ENCODE data around the gene SCN1B. TPM values are rescaled to one million over a fixed set of nuclear protein-coding genes. Genes with fewer than 3 reads are reported as not detected.

The SCN1B gene
- total and polyA plus RNA-seq, 10 of the 15 experiments (the other 5 are each of a cell fraction or from before 2014, with no cell fraction given), result 0.04 to 0.54 (median 0.11) TPM; not detected in 3

- SMC1A ChIA-PET (ENCODE audit: uncharacterized antibody, unreplicated experiment), result no interaction called here
- POLR2A ChIA-PET, result interaction anchor here (0.5 to 0.6 kb wide), 2 partner anchors 17 to 184 kb away, joined by 4 to 5 read pairs; no protein-coding TSS in a partner anchor
- H3K9me3 ChIP-seq (replicated peaks; ENCODE audit: control insufficient read depth, insufficient read depth, low read length), result no peaks in the 10 kb centered on the region
- H3K4me3 ChIP-seq, result no peak overlapping the region
- CTCF ChIA-PET, result interaction anchor here (0.7 kb wide), 1 partner anchor 11 kb away, joined by 3 read pairs; no protein-coding TSS in a partner anchor
- no peak for ATAC-seq
- intact Hi-C loops (cut with micrococcal nuclease; ENCODE audit: unreplicated experiment) (no loop called here), in situ Hi-C loops (cut with MboI) (no loop called here)
- H2AFZ ChIP-seq (ENCODE audit: control insufficient read depth, low read depth, low read length), result no peak overlapping the region
- RAD21 ChIA-PET (ENCODE audit: unreplicated experiment), result no interaction called here
- H3K27ac ChIP-seq (ENCODE audit: control insufficient read depth, insufficient read depth), result no peak overlapping the region
- no peak for FAIRE-seq
- BruUV-seq (replicated peaks), result no TSS peak
- no peaks in the 10 kb centered on the region for H3K79me2 ChIP-seq (ENCODE audit: control insufficient read depth, insufficient read depth, low read length)
- no peak overlapping the region for H3K9ac ChIP-seq (ENCODE audit: control insufficient read depth, insufficient read depth, low read length)
- DNase-seq (ENCODE audit: low read depth, low spot score), result no peak
- 37% methylated on average over 17 of the region's 17 CpGs for WGBS (ENCODE audit: insufficient coverage, insufficient replicate concordance, low lambda C conversion rate, missing lambda C conversion rate)
- H3K36me3 ChIP-seq (ENCODE audit: control insufficient read depth in 2 of 2, insufficient read depth in 2 of 2, low read length in 1 of 2), result no peaks in the 10 kb centered on the region
- peaks cover 9% of the 10 kb centered on the region for H3K4me1 ChIP-seq (ENCODE audit: control insufficient read depth, insufficient read depth, low read length)
- peaks cover 2 to 8% of the 10 kb centered on the region in 2 experiments; a peak in 2 of 4 replicates for H3K27me3 ChIP-seq (replicated peaks in 1 of 2; ENCODE audit: control insufficient read depth in 2 of 2, insufficient read depth in 2 of 2, low read length in 1 of 2)
- H3K4me2 ChIP-seq (ENCODE audit: control insufficient read depth, insufficient read depth), result no peak overlapping the region
- no peaks in the 10 kb centered on the region for H4K20me1 ChIP-seq (ENCODE audit: control insufficient read depth, insufficient read depth)
- no peak for TF ChIP-seq IRF5 (IDR thresholded peaks at IDR 0.05; ENCODE audit: borderline replicate concordance)
- no peak for TF ChIP-seq SIN3A (IDR thresholded peaks at IDR 0.05; ENCODE audit: low read depth, low read length)
- no peak for TF ChIP-seq PKNOX1 (IDR thresholded peaks at IDR 0.05)
- TF ChIP-seq FOXM1 (IDR thresholded peaks at IDR 0.05; ENCODE audit: low read depth, low read length), result no peak
- no peak for TF ChIP-seq NFXL1 (IDR thresholded peaks at IDR 0.05; ENCODE audit: borderline replicate concordance)
- no peak for TF ChIP-seq POLR2A (IDR thresholded peaks at IDR 0.05; ENCODE audit: low read depth, low read length)
- TF ChIP-seq, protein P1, sequence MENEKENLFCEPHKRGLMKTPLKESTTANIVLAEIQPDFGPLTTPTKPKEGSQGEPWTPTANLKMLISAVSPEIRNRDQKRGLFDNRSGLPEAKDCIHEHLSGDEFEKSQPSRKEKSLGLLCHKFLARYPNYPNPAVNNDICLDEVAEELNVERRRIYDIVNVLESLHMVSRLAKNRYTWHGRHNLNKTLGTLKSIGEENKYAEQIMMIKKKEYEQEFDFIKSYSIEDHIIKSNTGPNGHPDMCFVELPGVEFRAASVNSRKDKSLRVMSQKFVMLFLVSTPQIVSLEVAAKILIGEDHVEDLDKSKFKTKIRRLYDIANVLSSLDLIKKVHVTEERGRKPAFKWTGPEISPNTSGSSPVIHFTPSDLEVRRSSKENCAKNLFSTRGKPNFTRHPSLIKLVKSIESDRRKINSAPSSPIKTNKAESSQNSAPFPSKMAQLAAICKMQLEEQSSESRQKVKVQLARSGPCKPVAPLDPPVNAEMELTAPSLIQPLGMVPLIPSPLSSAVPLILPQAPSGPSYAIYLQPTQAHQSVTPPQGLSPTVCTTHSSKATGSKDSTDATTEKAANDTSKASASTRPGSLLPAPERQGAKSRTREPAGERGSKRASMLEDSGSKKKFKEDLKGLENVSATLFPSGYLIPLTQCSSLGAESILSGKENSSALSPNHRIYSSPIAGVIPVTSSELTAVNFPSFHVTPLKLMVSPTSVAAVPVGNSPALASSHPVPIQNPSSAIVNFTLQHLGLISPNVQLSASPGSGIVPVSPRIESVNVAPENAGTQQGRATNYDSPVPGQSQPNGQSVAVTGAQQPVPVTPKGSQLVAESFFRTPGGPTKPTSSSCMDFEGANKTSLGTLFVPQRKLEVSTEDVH (IDR thresholded peaks at IDR 0.05; ENCODE audit: low read depth, partially characterized antibody), result no peak
- TF ChIP-seq SUZ12 (IDR thresholded peaks at IDR 0.05; ENCODE audit: unreplicated experiment), result no peak
- no peak for TF ChIP-seq RAD51 (IDR thresholded peaks at IDR 0.05)
- no peak for TF ChIP-seq ZZZ3 (IDR thresholded peaks at IDR 0.05; ENCODE audit: control insufficient read depth, insufficient read length, low read depth)
- no peak for TF ChIP-seq SRF (IDR thresholded peaks at IDR 0.05; ENCODE audit: low read depth in 2 of 2, low read length in 2 of 2)
- no peak for TF ChIP-seq TCF3 (IDR thresholded peaks at IDR 0.05; ENCODE audit: borderline replicate concordance, insufficient read depth, low read depth, low read length)
- TF ChIP-seq ZNF24 (IDR thresholded peaks at IDR 0.05), result no peak
- TF ChIP-seq, protein P2, sequence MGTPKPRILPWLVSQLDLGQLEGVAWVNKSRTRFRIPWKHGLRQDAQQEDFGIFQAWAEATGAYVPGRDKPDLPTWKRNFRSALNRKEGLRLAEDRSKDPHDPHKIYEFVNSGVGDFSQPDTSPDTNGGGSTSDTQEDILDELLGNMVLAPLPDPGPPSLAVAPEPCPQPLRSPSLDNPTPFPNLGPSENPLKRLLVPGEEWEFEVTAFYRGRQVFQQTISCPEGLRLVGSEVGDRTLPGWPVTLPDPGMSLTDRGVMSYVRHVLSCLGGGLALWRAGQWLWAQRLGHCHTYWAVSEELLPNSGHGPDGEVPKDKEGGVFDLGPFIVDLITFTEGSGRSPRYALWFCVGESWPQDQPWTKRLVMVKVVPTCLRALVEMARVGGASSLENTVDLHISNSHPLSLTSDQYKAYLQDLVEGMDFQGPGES (IDR thresholded peaks at IDR 0.05), result no peak
- TF ChIP-seq, protein P3, sequence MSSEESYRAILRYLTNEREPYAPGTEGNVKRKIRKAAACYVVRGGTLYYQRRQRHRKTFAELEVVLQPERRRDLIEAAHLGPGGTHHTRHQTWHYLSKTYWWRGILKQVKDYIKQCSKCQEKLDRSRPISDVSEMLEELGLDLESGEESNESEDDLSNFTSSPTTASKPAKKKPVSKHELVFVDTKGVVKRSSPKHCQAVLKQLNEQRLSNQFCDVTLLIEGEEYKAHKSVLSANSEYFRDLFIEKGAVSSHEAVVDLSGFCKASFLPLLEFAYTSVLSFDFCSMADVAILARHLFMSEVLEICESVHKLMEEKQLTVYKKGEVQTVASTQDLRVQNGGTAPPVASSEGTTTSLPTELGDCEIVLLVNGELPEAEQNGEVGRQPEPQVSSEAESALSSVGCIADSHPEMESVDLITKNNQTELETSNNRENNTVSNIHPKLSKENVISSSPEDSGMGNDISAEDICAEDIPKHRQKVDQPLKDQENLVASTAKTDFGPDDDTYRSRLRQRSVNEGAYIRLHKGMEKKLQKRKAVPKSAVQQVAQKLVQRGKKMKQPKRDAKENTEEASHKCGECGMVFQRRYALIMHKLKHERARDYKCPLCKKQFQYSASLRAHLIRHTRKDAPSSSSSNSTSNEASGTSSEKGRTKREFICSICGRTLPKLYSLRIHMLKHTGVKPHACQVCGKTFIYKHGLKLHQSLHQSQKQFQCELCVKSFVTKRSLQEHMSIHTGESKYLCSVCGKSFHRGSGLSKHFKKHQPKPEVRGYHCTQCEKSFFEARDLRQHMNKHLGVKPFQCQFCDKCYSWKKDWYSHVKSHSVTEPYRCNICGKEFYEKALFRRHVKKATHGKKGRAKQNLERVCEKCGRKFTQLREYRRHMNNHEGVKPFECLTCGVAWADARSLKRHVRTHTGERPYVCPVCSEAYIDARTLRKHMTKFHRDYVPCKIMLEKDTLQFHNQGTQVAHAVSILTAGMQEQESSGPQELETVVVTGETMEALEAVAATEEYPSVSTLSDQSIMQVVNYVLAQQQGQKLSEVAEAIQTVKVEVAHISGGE (CRISPR knock-in tag; IDR thresholded peaks at IDR 0.05), result no peak
Observed at GRCh38 chr19:35034005-35034502, 3.8 kb downstream of the SCN1B start.
